B cell (primary cell): ENCODE results near the gene CYP2S1. TPM values are rescaled to one million over a fixed set of nuclear protein-coding genes. Genes with fewer than 3 reads are reported as not detected.

ENCODE experiments used
- ATAC-seq: fragments of 200-7000 bp; cut with Tn5 transposase; one replicate; pipeline ENCODE4 v1.10.0; 2021; ENCODE audit warnings: low read depth, mild to moderate bottlenecking, moderate number of reproducible peaks, moderate library complexity
- CTCF ChIA-PET: fragments of 350-600 bp; sonication (Branson Sonifier 250); formaldehyde crosslinking; loops from one replicate; lab custom pipeline; 2021; ENCODE audit warnings: antibody characterized with exemption, inconsistent platforms; lab: Charles Lee
- POLR2A ChIA-PET: fragments of 350-600 bp; sonication (Branson Sonifier 250); formaldehyde crosslinking; loops from one replicate; lab custom pipeline; 2021; ENCODE audit warnings: antibody characterized with exemption; lab: Charles Lee
- DNase-seq: peaks from one replicate; pipeline ENCODE4 v3.0.0; 2013
- H2AFZ ChIP-seq: 2 replicates; pipeline ENCODE4 v1.6.1; 2012; ENCODE audit warnings: mild to moderate bottlenecking, low read depth, low read length; ENCODE audit not compliant: insufficient read depth, poor library complexity, severe bottlenecking
- H3K27ac ChIP-seq, 2 donors: 1 replicate in 1 of 2; 2 replicates in 1 of 2; pipeline ENCODE4 v1.5.1; 2012 to 2013; ENCODE audit warnings: low read length in 2 of 2, mild to moderate bottlenecking in 2 of 2, moderate library complexity in 1 of 2
- H3K27me3 ChIP-seq, 4 experiments: fragments of 200-600 bp in 1 of 4; sonication (generic) in 1 of 4; replicated peaks in 1 of 4; 1 replicate in 2 of 4; 2 replicates in 2 of 4; pipeline versions ENCODE4 v1.6.1 to v1.7.0; 2013 to 2016; ENCODE audit warnings: low read length in 3 of 4, mild to moderate bottlenecking in 2 of 4, mixed read lengths in 1 of 4, moderate library complexity in 1 of 4; ENCODE audit not compliant: insufficient read depth in 4 of 4, control insufficient read depth in 3 of 4; ENCODE audit errors: control extremely low read depth in 1 of 4
- H3K36me3 ChIP-seq, 2 experiments: replicated peaks in 1 of 2; 1 replicate in 1 of 2; 2 replicates in 1 of 2; pipeline versions ENCODE4 v1.6.1 to v1.7.1; 2013; ENCODE audit warnings: low read length in 1 of 2; ENCODE audit not compliant: insufficient read depth in 2 of 2, control insufficient read depth in 1 of 2; ENCODE audit errors: control extremely low read depth in 1 of 2, extremely low read depth in 1 of 2
- H3K4me1 ChIP-seq, 2 donors: fragments of 200-600 bp in 1 of 2; sonication (generic) in 1 of 2; 1 replicate in 1 of 2; 2 replicates in 1 of 2; pipeline versions ENCODE4 v1.5.1 to v1.6.1; 2013 to 2017; ENCODE audit warnings: low read length in 2 of 2; ENCODE audit not compliant: control insufficient read depth in 2 of 2, insufficient read depth in 2 of 2
- H3K4me2 ChIP-seq: replicated peaks from 2 replicates; pipeline ENCODE3; 2012; ENCODE audit warnings: mild to moderate bottlenecking, low read depth, low read length; ENCODE audit not compliant: poor library complexity, severe bottlenecking
- H3K4me3 ChIP-seq, 5 experiments: fragments of 200-600 bp in 1 of 5; sonication (generic) in 1 of 5; 1 replicate in 3 of 5; 2 replicates in 2 of 5; pipeline versions ENCODE4 v1.5.1 to v1.7.0; 2011 to 2016; ENCODE audit warnings: low read length in 4 of 5, mild to moderate bottlenecking in 4 of 5, low read depth in 2 of 5, control low read depth in 1 of 5, moderate library complexity in 1 of 5; ENCODE audit not compliant: insufficient read depth in 1 of 5; ENCODE audit errors: control extremely low read depth in 1 of 5, extremely low read depth in 1 of 5
- H3K79me2 ChIP-seq: fragments of 200-600 bp; sonication (generic); one replicate; pipeline ENCODE4 v1.6.0; 2016; ENCODE audit warnings: low read length; ENCODE audit not compliant: control insufficient read depth, insufficient read depth
- H3K9ac ChIP-seq: fragments of 200-600 bp; sonication (generic); 2 replicates; pipeline ENCODE4 v1.6.1; 2017; ENCODE audit warnings: mild to moderate bottlenecking, low read length, moderate library complexity
- H3K9me3 ChIP-seq, 3 donors: one replicate each; pipeline versions ENCODE4 v1.6.1 to v1.7.1; 2013; ENCODE audit warnings: low read length in 2 of 3; ENCODE audit not compliant: control insufficient read depth in 2 of 3, insufficient read depth in 1 of 3; ENCODE audit errors: control extremely low read depth in 1 of 3
- H4K20me1 ChIP-seq: 2 replicates; pipeline ENCODE4 v1.6.0; 2012; ENCODE audit warnings: mild to moderate bottlenecking, low read length; ENCODE audit not compliant: insufficient read depth, control insufficient read depth, poor library complexity, severe bottlenecking
- H3K27ac Mint-ChIP-seq: one replicate; pipeline ENCODE4 v1.8.0; 2021; ENCODE audit warnings: mixed read lengths
- H3K27me3 Mint-ChIP-seq: one replicate; pipeline ENCODE4 v1.8.0; 2021; ENCODE audit warnings: mixed read lengths
- H3K4me1 Mint-ChIP-seq: one replicate; pipeline ENCODE4 v1.8.0; 2021; ENCODE audit warnings: mixed read lengths
- H3K4me3 Mint-ChIP-seq: one replicate; pipeline ENCODE4 v1.8.0; 2021; ENCODE audit warnings: mixed read lengths
- H3K9me3 Mint-ChIP-seq: one replicate; pipeline ENCODE4 v1.8.0; 2022; ENCODE audit warnings: mixed read lengths; ENCODE audit not compliant: insufficient read depth
- CTCF ChIP-seq: fragments of 200-600 bp; IDR thresholded peaks from one replicate; pipeline ENCODE4 v1.8.0; 2022; ENCODE audit warnings: antibody characterized with exemption, mild to moderate bottlenecking
- EZH2 ChIP-seq: IDR thresholded peaks from 2 replicates; pipeline ENCODE4 v1.6.1; 2012; ENCODE audit warnings: borderline replicate concordance, low read depth, mild to moderate bottlenecking, moderate library complexity, low read length; ENCODE audit not compliant: insufficient read depth, poor library complexity, severe bottlenecking
- WGBS: methylation state at CpG from one replicate; pipeline ENCODE4 v1.1.5; 2013; ENCODE audit warnings: missing lambda C conversion rate; ENCODE audit not compliant: insufficient coverage; 5-methylcytosine and 5-hydroxymethylcytosine counted together
- intact Hi-C: fragments of 100-400 bp; cut with micrococcal nuclease; formaldehyde crosslinking; loops from one replicate; pipeline ENCODE4 v1.10.0; 2022
- polyA plus RNA-seq: library from polyadenylated mRNA; depleted of rRNA; stranded (reverse); fragments of >200 nt; gene quantifications from 2 replicates; pipeline ENCODE4 v1.2.3, GENCODE V29; 2012
- total RNA-seq, 2 donors: library from RNA; stranded (reverse); fragments of 120-200 nt in 1 of 2; gene quantifications; 1 replicate in 1 of 2; 2 replicates in 1 of 2; pipeline versions ENCODE4 v1.2.3 to v1.2.4, GENCODE V29; 2013 to 2022

Gene CYP2S1
- total and polyA plus RNA-seq, 2 donors (not counting 1 experiment from before 2014, with no cell fraction given): 0.09 TPM; not detected in 1

- Mint-ChIP-seq H3K27me3 (peaks cover 25% of the 10 kb centered on the region), H3K27ac (no peak overlapping the region), H3K4me1 (no peaks in the 10 kb centered on the region), H3K9me3 (no peaks in the 10 kb centered on the region), H3K4me3 (no peak overlapping the region)
- Histone ChIP-seq H3K9me3 (no peaks in the 10 kb centered on the region), H3K27ac (no peak overlapping the region), H3K27me3 (peaks cover 0 to 20% (median 1%) of the 10 kb centered on the region in 4 experiments), H3K9ac (no peak overlapping the region), H3K4me1 (no peaks in the 10 kb centered on the region), H3K4me3 (no peak overlapping the region), H3K36me3 (no peaks in the 10 kb centered on the region), H4K20me1 (no peaks in the 10 kb centered on the region), H2AFZ (no peak overlapping the region), H3K79me2 (no peaks in the 10 kb centered on the region), H3K4me2 (no peak overlapping the region)
- POLR2A ChIA-PET: no interaction called here
- CTCF ChIA-PET: no interaction called here
- intact Hi-C loops: no loop called here
- WGBS: 83% methylated on average over 9 of the region's 11 CpGs
- no peak for ATAC-seq
- TF ChIP-seq EZH2 (no peak), CTCF (no peak)
- no peak for DNase-seq
These were observed 5.5 kb downstream of the CYP2S1 start for GRCh38 chr19:41198559-41198958.

- Mint-ChIP-seq H3K27ac (no peak overlapping the region), H3K9me3 (no peaks in the 10 kb centered on the region), H3K27me3 (peaks cover 4% of the 10 kb centered on the region), H3K4me1 (no peaks in the 10 kb centered on the region), H3K4me3 (no peak overlapping the region)
- no peak overlapping the region for H3K9ac ChIP-seq
- DNase-seq: no peak
- WGBS: 95% methylated on average over 18 of the region's 18 CpGs
- H4K20me1 ChIP-seq: no peaks in the 10 kb centered on the region
- ChIA-PET POLR2A (no interaction called here), CTCF (interaction anchor here (0.6 to 7.5 kb wide), 10 partner anchors 12 to 1334 kb away, joined by 3 to 89 read pairs (median 10); partner anchors contain the start of genes HNRNPUL1 and TGFB1)
- H3K9me3 ChIP-seq: no peaks in the 10 kb centered on the region
- H3K4me1 ChIP-seq: no peaks in the 10 kb centered on the region
- H3K36me3 ChIP-seq: no peaks in the 10 kb centered on the region
- no peak overlapping the region for H3K27ac ChIP-seq
- no peak overlapping the region for H3K4me3 ChIP-seq
- no peaks in the 10 kb centered on the region for H3K79me2 ChIP-seq
- peaks cover 0 to 5% (median 0%) of the 10 kb centered on the region in 4 experiments for H3K27me3 ChIP-seq
- no peak overlapping the region for H3K4me2 ChIP-seq
- H2AFZ ChIP-seq: no peak overlapping the region
- no peak for TF ChIP-seq EZH2
- TF ChIP-seq CTCF: no peak
- intact Hi-C loops: loop anchor here (5.0 kb wide), 1 partner anchor 394 kb away; no protein-coding TSS in a partner anchor
- no peak for ATAC-seq
These were observed 10.4 kb downstream of the CYP2S1 start for GRCh38 chr19:41203371-41203770.
